NT2/D1 (cell line): ENCODE data around the gene SHOX.
"Not testable (repeated sequence)": the region's sequence is repeated elsewhere in the genome, so short reads cannot be mapped to it uniquely, and the experiment has no call there.

Source experiments
- DNase-seq: peaks from one replicate; pipeline ENCODE4 v3.0.0-alpha.2; 2011; ENCODE audit warnings: low read depth, low spot score
- H3K27me3 ChIP-seq: 2 replicates; pipeline ENCODE4 v1.6.0; 2011; ENCODE audit warnings: mild to moderate bottlenecking; ENCODE audit not compliant: insufficient read length, insufficient read depth
- H3K36me3 ChIP-seq: 2 replicates; pipeline ENCODE4 v1.6.1; 2011; ENCODE audit warnings: mild to moderate bottlenecking, low read length, mixed read lengths; ENCODE audit not compliant: insufficient read depth, insufficient read length
- H3K4me1 ChIP-seq: 2 replicates; pipeline ENCODE4 v1.5.1; 2011; ENCODE audit not compliant: insufficient read depth, insufficient read length
- H3K4me3 ChIP-seq: 2 replicates; pipeline ENCODE4 v1.5.1; 2011; ENCODE audit warnings: low read depth; ENCODE audit not compliant: insufficient read length
- H3K9ac ChIP-seq: 2 replicates; pipeline ENCODE4 v1.6.0; 2011; ENCODE audit warnings: low read depth; ENCODE audit not compliant: insufficient read length
- H3K9me3 ChIP-seq: 2 replicates; pipeline ENCODE4 v1.5.1; 2011; ENCODE audit warnings: mild to moderate bottlenecking, low read length; ENCODE audit not compliant: insufficient read depth
- SUZ12 ChIP-seq: IDR thresholded peaks from 2 replicates; pipeline ENCODE4 v1.6.1; 2011; ENCODE audit not compliant: insufficient read length, insufficient read depth; ENCODE audit errors: extremely low read depth
- YY1 ChIP-seq: IDR thresholded peaks from 2 replicates; pipeline ENCODE4 v1.6.1; 2011; ENCODE audit not compliant: insufficient read length, insufficient read depth
- ZNF274 ChIP-seq: IDR thresholded peaks from 2 replicates; pipeline ENCODE4 v1.6.1; 2011; ENCODE audit warnings: mild to moderate bottlenecking, low read depth, low read length

Gene SHOX

GRCh38 chrX:625137-625691, 5.4 kb upstream of the SHOX start:
- no peak overlapping the region for H3K9ac ChIP-seq
- H3K4me1 ChIP-seq, result peaks cover 6% of the 10 kb centered on the region
- H3K27me3 ChIP-seq, result peaks cover 95% of the 10 kb centered on the region
- DNase-seq, result no peak
- TF ChIP-seq SUZ12 (no peak), YY1 (no peak), ZNF274 (no peak)
- H3K4me3 ChIP-seq, result no peak overlapping the region
- H3K9me3 ChIP-seq, result no peaks in the 10 kb centered on the region
- no peaks in the 10 kb centered on the region for H3K36me3 ChIP-seq

- not testable (repeated sequence) for H3K9ac ChIP-seq, H3K36me3 ChIP-seq, H3K4me1 ChIP-seq, H3K4me3 ChIP-seq, DNase-seq, H3K9me3 ChIP-seq
- H3K27me3 ChIP-seq, result peaks cover 95% of the 10 kb centered on the region
Measured at GRCh38 chrX:626047-626446, 4.5 kb upstream of the SHOX start.

- Histone ChIP-seq H3K27me3 (peaks cover 96% of the 10 kb centered on the region), H3K4me3 (no peak overlapping the region), H3K4me1 (peaks cover 12% of the 10 kb centered on the region), H3K9ac (no peak overlapping the region), H3K36me3 (no peaks in the 10 kb centered on the region), H3K9me3 (no peaks in the 10 kb centered on the region)
- DNase-seq, result no peak
- TF ChIP-seq ZNF274 (no peak), SUZ12 (peak; percentile 12)
Measured at GRCh38 chrX:626745-627509, 3.7 kb upstream of the SHOX start.

- peaks cover 96% of the 10 kb centered on the region for H3K27me3 ChIP-seq
- H3K9ac ChIP-seq, result no peak overlapping the region
- peaks cover 13% of the 10 kb centered on the region for H3K4me1 ChIP-seq
- no peaks in the 10 kb centered on the region for H3K36me3 ChIP-seq
- H3K9me3 ChIP-seq, result no peaks in the 10 kb centered on the region
- no peak for DNase-seq
- H3K4me3 ChIP-seq, result no peak overlapping the region
- TF ChIP-seq SUZ12, result no peak
- no peak for TF ChIP-seq YY1
- TF ChIP-seq ZNF274, result no peak
Measured at GRCh38 chrX:627510-627981, 3.0 kb upstream of the SHOX start.

- H3K4me3 ChIP-seq, result no peak overlapping the region
- no peak overlapping the region for H3K9ac ChIP-seq
- peaks cover 96% of the 10 kb centered on the region for H3K27me3 ChIP-seq
- TF ChIP-seq ZNF274, result no peak
- TF ChIP-seq SUZ12, result no peak
- no peak for TF ChIP-seq YY1
- no peaks in the 10 kb centered on the region for H3K36me3 ChIP-seq
- H3K4me1 ChIP-seq, result peaks cover 13% of the 10 kb centered on the region
- DNase-seq, result no peak
- no peaks in the 10 kb centered on the region for H3K9me3 ChIP-seq
Measured at GRCh38 chrX:627995-628394, 2.6 kb upstream of the SHOX start.

- DNase-seq, result no peak
- TF ChIP-seq YY1, result no peak
- peak; percentile 60 for TF ChIP-seq SUZ12
- H3K27me3 ChIP-seq, result peaks cover 96% of the 10 kb centered on the region
- no peak overlapping the region for H3K9ac ChIP-seq
- H3K4me1 ChIP-seq, result peaks cover 19% of the 10 kb centered on the region
- H3K4me3 ChIP-seq, result no peak overlapping the region
- no peaks in the 10 kb centered on the region for H3K9me3 ChIP-seq
- no peaks in the 10 kb centered on the region for H3K36me3 ChIP-seq
Measured at GRCh38 chrX:629230-630006, 1.2 kb upstream of the SHOX start.

GRCh38 chrX:630007-630611, 482 bp upstream of the SHOX start:
- TF ChIP-seq ZNF274, result no peak
- peak; percentile 20 for TF ChIP-seq SUZ12
- Histone ChIP-seq H3K36me3 (no peaks in the 10 kb centered on the region), H3K9ac (peak overlapping the region; percentile 56), H3K27me3 (peaks cover 96% of the 10 kb centered on the region), H3K4me1 (peaks cover 21% of the 10 kb centered on the region), H3K9me3 (no peaks in the 10 kb centered on the region), H3K4me3 (peak overlapping the region; percentile 36)
- DNase-seq, result no peak
